GM12872 (cell line): ENCODE results near the gene FAM209B.
"Not testable (repeated sequence)": the region's sequence is repeated elsewhere in the genome, so short reads cannot be mapped to it uniquely, and the experiment has no call there.

ENCODE experiments used
- CTCF ChIP-seq: IDR thresholded peaks from 3 replicates; pipeline ENCODE4 v1.5.1; 2011; ENCODE audit warnings: low read depth, mild to moderate bottlenecking, low read length, moderate library complexity; ENCODE audit not compliant: insufficient read depth

The FAM209B gene

DNA sequence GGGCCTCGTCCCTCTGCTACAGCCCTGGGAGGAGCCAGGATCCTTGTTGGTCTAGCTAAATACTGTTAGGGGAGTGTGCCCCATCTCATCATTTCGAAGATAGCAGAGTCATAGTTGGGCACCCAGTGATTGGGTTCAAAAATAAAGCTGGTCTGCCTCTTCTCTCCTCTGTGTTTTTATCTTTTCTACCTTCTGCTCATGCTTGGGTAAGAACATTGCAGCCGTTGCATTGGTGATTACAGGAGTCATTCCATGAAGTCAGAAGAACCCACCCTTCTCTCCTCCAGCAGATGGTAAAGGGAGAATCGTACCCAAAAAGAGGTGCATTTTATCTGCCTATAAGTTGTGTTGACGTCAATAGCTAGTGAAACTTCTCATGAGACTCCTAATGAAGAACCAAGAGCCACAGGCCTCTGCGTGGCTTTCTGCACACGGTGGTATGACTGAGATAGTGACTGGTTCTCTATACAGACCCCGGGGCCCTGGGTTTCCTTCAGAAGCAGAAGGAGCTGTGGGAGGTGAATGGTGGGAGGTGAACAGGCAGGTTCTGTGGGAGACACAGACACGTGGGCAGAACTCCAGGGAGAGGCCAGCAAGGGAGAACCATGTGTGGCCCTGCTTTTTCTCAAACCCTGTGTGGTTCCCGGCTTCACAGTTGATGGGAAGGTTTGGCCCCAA lies 14.2 kb upstream of the FAM209B start:
- no peak for TF ChIP-seq CTCF

DNA sequence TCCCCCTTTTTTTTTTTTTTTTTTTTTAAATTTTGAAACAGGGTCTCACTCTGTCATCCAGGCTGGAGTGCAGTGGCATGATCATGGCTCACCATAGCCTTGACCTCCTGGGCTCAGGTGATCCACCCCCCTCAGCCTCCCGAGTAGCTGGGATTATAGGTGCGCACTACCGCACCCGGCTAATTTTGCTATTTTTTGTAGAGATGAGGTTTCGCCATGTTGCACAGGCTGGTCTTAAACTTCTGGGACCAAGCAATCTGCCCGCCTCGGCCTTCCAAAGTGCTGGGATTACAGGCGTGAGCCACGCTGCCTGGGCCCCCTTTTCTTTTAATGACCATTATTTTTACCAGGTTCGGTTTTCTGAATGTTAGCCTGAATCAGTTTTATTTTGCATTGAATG lies 13.5 kb upstream of the FAM209B start:
- TF ChIP-seq CTCF, result no peak

DNA sequence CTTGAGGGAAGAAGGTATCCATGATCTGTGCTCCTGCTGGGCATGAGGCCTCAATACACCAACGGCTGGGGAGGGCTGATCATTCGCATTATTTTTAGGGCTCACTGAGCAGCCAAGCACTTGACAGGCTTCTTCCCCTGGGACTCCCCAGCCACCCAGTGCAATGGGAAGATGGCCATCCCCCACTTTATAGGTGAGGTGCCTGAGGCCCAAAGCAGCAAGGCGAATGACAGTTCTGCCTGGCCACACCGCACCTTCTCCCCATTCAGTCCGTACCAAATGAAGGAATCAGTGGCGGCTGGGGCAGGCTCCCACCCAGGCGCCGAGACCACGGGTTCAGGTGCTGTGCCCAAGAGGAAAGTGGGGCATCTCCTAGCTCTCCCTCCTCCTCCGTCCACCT lies 12.9 kb upstream of the FAM209B start:
- TF ChIP-seq CTCF, result no peak

- no peak for TF ChIP-seq CTCF
Observed at GRCh38 chr20:56522311-56522710, 10.7 kb upstream of the FAM209B start.

GRCh38 chr20:56524444-56524843 lies 8.6 kb upstream of the FAM209B start, which contains the start of gene FAM209A:
Gene FAM209A (plus strand): TSS chr20:56524744. CDS start chr20:56524809, 65 bp downstream.
- not testable (repeated sequence) for TF ChIP-seq CTCF

DNA sequence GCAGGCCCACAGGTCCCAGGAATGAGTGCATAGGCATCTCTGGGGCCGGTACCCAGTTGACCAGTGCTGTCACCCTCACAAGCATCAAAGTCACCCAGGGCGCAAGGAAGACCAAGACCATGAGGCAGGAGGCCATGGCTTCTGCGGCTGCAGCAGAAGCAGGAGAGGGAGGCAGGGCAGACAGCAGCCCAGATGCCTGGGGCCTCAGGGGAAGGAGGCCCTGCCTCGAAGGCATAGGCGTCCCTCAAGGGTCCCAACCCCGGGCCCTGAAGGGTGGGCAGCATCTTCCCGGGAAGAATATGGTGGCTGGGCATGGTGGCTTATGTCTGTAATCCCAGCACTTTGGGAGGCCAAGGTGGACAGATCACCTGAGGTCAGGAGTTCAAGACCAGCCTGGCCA lies 5.5 kb upstream of the FAM209B start:
- TF ChIP-seq CTCF, result no peak

GRCh38 chr20:56537997-56538396 lies 5.0 kb downstream of the FAM209B start:
- TF ChIP-seq CTCF, result no peak

DNA sequence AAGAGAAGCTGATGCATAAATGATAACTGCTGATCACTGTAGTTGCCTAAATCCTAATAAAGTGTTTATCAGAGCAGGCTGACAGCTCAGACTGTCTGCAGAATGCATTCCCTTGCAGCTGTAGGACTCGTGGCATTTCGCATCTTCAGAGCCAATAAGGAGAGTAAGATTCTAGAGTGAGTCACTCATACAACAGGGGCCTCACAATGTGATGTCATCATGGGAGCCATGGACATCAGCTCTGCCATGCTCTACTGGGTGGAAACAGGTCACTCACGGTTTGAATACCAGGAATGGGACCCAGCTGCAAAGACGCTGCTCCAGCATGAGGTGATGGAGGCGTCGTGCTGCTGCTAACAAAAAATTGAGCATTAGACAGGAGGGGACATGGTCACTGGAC lies 7.4 kb downstream of the FAM209B start:
- TF ChIP-seq CTCF, result no peak
